ENCODE data around the gene SCARB1.

Gene SCARB1

DNA sequence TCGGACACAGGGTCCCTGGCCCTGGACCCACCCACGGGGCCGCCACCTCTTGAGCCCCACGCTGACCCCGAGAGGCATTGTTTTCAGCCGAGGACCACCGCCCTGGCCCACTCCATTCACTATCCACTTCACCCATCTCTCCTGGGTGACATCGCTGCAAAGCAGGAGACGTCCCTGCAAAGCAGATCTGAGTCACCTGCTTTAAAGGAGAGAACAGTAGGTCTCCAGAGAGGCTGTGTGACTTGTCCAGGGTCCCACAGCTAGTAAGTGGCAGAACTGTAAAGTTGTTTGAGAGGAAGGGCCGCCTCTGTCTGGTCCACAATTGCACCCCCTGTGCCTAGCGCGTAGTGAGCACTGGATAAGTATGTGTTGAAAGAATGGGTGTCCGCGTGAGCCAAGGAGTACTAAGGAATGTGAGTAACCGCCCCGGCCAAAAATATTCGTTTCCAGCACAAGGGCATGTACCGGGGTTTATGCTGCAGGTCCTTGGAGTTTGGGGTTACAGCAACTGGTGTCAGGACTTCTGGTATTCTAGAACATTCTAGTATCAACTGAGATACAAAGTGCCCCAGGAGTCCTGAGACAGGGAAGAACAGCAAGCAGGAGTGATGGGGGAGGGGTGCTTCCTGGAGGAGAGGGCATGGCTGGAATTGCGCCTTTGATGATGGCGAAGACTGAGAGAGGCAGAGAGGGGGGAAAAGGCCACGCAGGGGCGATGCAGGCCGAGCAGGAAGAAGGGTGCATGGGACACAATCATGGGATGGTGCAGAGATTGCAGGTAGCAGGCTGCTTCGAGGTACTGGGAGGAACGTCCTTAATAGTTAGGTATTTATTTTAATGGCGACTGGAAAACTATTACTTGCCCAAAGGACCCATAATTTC, 91.1 kb downstream of the SCARB1 start:
- no peak overlapping the region for H3K27ac Mint-ChIP-seq

DNA sequence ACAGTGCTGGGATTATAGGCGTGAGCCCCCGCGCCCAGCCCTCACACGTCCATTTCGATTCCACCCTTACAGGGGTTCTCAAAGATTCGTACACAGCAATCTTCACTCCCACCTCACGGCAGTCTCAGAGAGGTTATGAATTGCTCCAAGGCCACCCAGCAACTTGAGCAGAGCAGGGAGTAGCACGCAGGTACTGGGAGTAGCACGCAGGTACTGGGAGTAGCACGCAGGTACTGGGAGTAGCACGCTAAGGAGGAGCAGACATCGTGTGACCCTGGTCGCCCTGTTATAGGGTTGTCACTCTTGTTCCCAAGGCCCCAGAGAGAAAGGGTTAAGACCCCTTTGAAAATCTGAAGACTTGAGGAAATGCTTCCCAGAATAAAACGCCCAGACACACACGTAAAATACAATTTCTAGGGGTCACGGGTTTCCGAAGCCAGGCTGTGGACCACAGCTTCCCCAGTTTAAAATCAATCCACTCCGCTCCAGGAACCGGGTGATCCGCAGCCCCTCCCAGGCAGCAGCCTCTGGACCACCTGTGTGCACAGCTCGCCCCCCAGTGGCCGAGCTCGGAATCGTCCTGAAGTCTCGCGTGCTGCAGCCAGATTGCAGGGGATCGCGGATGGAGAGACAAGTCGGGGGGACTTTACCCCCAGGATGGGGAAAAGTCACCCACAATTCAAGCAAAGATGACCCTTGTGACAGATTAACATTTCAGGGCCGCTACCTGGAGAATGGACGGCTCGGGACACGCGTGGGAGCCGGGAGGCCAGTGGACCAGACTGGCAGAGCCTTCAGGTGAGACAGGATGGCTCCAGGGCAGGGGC, 92.0 kb downstream of the SCARB1 start:
- peak; percentile 83 to 96 for DNase-seq (ENCODE audit: low spot score in 2 of 2)
- H3K4me3 Mint-ChIP-seq: no peak overlapping the region
- peaks cover 18% of the 10 kb centered on the region for H3K27me3 Mint-ChIP-seq
- H3K36me3 Mint-ChIP-seq: no peaks in the 10 kb centered on the region
- peaks cover 24% of the 10 kb centered on the region for H3K4me1 Mint-ChIP-seq
- no peak overlapping the region for H3K27ac Mint-ChIP-seq
- peak; percentile 20 for ATAC-seq (ENCODE audit: low read depth)
- no peaks in the 10 kb centered on the region for H3K9me3 Mint-ChIP-seq

More for the DNA sequence above, 91.1 kb downstream of the SCARB1 start:
- Mint-ChIP-seq H3K4me1 (peaks cover 18% of the 10 kb centered on the region), H3K9me3 (no peaks in the 10 kb centered on the region), H3K27me3 (peaks cover 18% of the 10 kb centered on the region), H3K4me3 (no peak overlapping the region), H3K36me3 (no peaks in the 10 kb centered on the region)
- peak in 1 of 2 donors; percentile 37 for DNase-seq (ENCODE audit: low spot score in 2 of 2)
- no peak for ATAC-seq (ENCODE audit: low read depth)

DNA sequence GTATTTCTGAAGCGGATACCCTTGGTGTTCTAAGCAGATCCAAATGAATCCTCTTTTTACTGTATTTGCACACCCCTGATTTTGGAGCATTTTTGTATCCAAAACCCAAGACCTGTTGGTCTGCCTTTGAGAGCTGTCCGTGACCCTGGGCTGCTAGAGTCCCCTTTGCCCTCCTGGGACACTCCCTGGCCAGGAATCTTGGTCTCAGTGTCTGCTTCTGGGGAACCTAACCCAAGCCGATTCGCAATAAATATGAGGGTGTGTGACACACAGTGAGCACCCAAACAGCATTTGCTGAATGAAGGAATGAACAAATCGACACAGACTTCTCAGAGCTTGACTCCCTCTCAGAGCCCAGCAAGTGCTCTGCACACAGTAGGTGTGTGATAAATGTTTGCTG, 92.9 kb downstream of the SCARB1 start:
- ATAC-seq (ENCODE audit: low read depth) (no peak), DNase-seq (ENCODE audit: low spot score in 2 of 2) (no peak)
- no peaks in the 10 kb centered on the region for H3K36me3 Mint-ChIP-seq
- H3K27ac Mint-ChIP-seq: no peak overlapping the region
- no peaks in the 10 kb centered on the region for H3K9me3 Mint-ChIP-seq
- peaks cover 24% of the 10 kb centered on the region for H3K4me1 Mint-ChIP-seq
- H3K4me3 Mint-ChIP-seq: no peak overlapping the region
- H3K27me3 Mint-ChIP-seq: peaks cover 18% of the 10 kb centered on the region

- H3K36me3 Mint-ChIP-seq: peaks cover 2% of the 10 kb centered on the region
- ATAC-seq (ENCODE audit: low read depth) (no peak), DNase-seq (ENCODE audit: low spot score in 2 of 2) (no peak)
- H3K4me1 Mint-ChIP-seq: peaks cover 21% of the 10 kb centered on the region
- H3K27ac Mint-ChIP-seq: no peak overlapping the region
- peaks cover 17% of the 10 kb centered on the region for H3K27me3 Mint-ChIP-seq
- H3K9me3 Mint-ChIP-seq: peaks cover 3% of the 10 kb centered on the region
- no peak overlapping the region for H3K4me3 Mint-ChIP-seq
Observed at GRCh38 chr12:124769881-124770512, 93.7 kb downstream of the SCARB1 start.

GRCh38 chr12:124769163-124769530, 94.5 kb downstream of the SCARB1 start:
- ATAC-seq (ENCODE audit: low read depth): no peak
- H3K36me3 Mint-ChIP-seq: peaks cover 4% of the 10 kb centered on the region
- peaks cover 17% of the 10 kb centered on the region for H3K27me3 Mint-ChIP-seq
- no peak overlapping the region for H3K4me3 Mint-ChIP-seq
- peaks cover 6% of the 10 kb centered on the region for H3K9me3 Mint-ChIP-seq
- H3K4me1 Mint-ChIP-seq: peaks cover 14% of the 10 kb centered on the region
- H3K27ac Mint-ChIP-seq: no peak overlapping the region
- no peak for DNase-seq (ENCODE audit: low spot score in 2 of 2)

- no peak overlapping the region for H3K27ac Mint-ChIP-seq
- H3K4me1 Mint-ChIP-seq: peaks cover 12% of the 10 kb centered on the region
- H3K27me3 Mint-ChIP-seq: peaks cover 15% of the 10 kb centered on the region
- DNase-seq (ENCODE audit: low spot score in 2 of 2) (no peak), ATAC-seq (ENCODE audit: low read depth) (no peak)
- H3K9me3 Mint-ChIP-seq: peaks cover 6% of the 10 kb centered on the region
- no peak overlapping the region for H3K4me3 Mint-ChIP-seq
- peaks cover 4% of the 10 kb centered on the region for H3K36me3 Mint-ChIP-seq
Observed at GRCh38 chr12:124768452-124769162, 95.1 kb downstream of the SCARB1 start.

GRCh38 chr12:124767066-124767821, 96.4 kb downstream of the SCARB1 start:
- peaks cover 9% of the 10 kb centered on the region for H3K4me1 Mint-ChIP-seq
- no peak overlapping the region for H3K4me3 Mint-ChIP-seq
- ATAC-seq (ENCODE audit: low read depth) (peak; percentile 88), DNase-seq (ENCODE audit: low spot score in 2 of 2) (peak; percentile 88 to 93)
- peaks cover 6% of the 10 kb centered on the region for H3K9me3 Mint-ChIP-seq
- peaks cover 13% of the 10 kb centered on the region for H3K27me3 Mint-ChIP-seq
- peaks cover 4% of the 10 kb centered on the region for H3K36me3 Mint-ChIP-seq
- H3K27ac Mint-ChIP-seq: peak overlapping the region; percentile 9

DNA sequence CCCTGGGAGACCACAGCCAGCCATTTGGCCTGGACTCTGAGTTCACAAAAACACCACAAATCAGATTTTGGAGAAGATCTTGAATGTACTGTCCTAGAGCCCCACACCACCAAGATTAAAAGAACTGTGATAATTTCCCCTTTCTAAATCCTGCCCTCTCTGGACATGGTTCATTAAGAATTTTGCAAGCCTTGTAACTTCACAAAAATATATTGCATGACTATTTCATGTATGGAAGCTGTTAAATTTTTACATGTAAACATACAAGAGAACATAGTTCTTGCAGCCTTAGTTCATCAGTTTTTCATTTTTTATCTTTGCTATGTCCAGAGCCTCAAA, 97.0 kb downstream of the SCARB1 start:
- H3K4me3 Mint-ChIP-seq: no peak overlapping the region
- peak overlapping the region; percentile 9 for H3K27ac Mint-ChIP-seq
- ATAC-seq (ENCODE audit: low read depth): peak; percentile 6
- peaks cover 6% of the 10 kb centered on the region for H3K9me3 Mint-ChIP-seq
- peaks cover 4% of the 10 kb centered on the region for H3K36me3 Mint-ChIP-seq
- peaks cover 6% of the 10 kb centered on the region for H3K4me1 Mint-ChIP-seq
- H3K27me3 Mint-ChIP-seq: peaks cover 10% of the 10 kb centered on the region
- DNase-seq (ENCODE audit: low spot score in 2 of 2): no peak

DNA sequence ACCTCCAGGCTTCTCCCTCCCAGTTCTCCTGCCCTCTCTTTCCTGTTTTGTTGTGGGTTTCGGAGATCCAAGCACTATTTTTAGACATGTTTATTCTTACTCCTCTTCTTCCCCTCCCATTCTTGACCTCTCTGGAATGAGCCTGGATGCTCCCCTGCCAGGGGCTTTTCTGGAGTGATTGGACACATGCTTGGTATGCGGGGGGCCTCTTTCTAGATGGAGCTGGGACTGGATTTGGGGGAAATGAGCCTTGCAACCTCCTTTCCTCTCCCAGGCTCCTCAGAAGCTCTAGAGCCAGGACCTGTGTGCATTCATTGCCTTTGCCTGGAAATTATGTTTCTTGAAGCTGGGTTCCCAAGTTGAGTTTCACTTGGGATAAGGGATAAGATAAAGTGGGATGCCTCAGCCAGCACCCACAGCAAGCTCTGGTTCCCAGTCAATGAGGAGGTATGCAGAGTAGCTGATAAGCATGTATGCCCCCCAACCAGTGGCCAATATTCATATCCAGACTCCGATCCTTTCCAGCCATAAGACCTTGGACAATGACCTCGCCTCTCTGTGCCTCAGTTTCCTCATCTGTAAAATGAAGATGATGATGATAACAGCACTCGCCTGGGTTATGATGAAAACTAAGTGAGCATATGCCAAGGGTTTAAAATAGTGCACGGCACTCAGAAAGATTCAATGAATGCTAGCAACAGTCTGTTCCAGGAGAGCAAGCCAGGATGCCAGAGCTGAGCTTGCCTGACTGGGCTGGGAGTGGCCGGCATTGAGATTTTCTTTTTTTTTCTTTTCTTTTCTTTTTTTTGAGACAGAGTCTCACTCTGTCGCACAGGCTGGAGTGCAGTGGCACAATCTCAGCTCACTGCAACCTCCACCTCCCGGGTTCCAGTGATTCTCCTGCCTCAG, 97.8 kb downstream of the SCARB1 start:
- H3K4me3 Mint-ChIP-seq: no peak overlapping the region
- H3K9me3 Mint-ChIP-seq: peaks cover 6% of the 10 kb centered on the region
- H3K27me3 Mint-ChIP-seq: peaks cover 8% of the 10 kb centered on the region
- no peak for DNase-seq (ENCODE audit: low spot score in 2 of 2)
- ATAC-seq (ENCODE audit: low read depth): no peak
- no peak overlapping the region for H3K27ac Mint-ChIP-seq
- peaks cover 6% of the 10 kb centered on the region for H3K4me1 Mint-ChIP-seq
- peaks cover 4% of the 10 kb centered on the region for H3K36me3 Mint-ChIP-seq

GRCh38 chr12:124764870-124765580, 98.6 kb downstream of the SCARB1 start:
- Mint-ChIP-seq H3K4me3 (no peak overlapping the region), H3K4me1 (peaks cover 6% of the 10 kb centered on the region), H3K36me3 (peaks cover 4% of the 10 kb centered on the region), H3K27ac (no peak overlapping the region), H3K27me3 (peaks cover 8% of the 10 kb centered on the region), H3K9me3 (peaks cover 6% of the 10 kb centered on the region)
- no peak for ATAC-seq (ENCODE audit: low read depth)
- no peak for DNase-seq (ENCODE audit: low spot score in 2 of 2)

GRCh38 chr12:124764451-124764850, 99.2 kb downstream of the SCARB1 start:
- DNase-seq (ENCODE audit: low spot score in 2 of 2) (no peak), ATAC-seq (ENCODE audit: low read depth) (no peak)
- peaks cover 7% of the 10 kb centered on the region for H3K27me3 Mint-ChIP-seq
- H3K4me1 Mint-ChIP-seq: peaks cover 6% of the 10 kb centered on the region
- H3K4me3 Mint-ChIP-seq: no peak overlapping the region
- no peak overlapping the region for H3K27ac Mint-ChIP-seq
- peaks cover 6% of the 10 kb centered on the region for H3K9me3 Mint-ChIP-seq
- H3K36me3 Mint-ChIP-seq: peaks cover 4% of the 10 kb centered on the region

GRCh38 chr12:124763594-124763979, 100.1 kb downstream of the SCARB1 start:
- DNase-seq (ENCODE audit: low spot score in 2 of 2): no peak
- peaks cover 4% of the 10 kb centered on the region for H3K36me3 Mint-ChIP-seq
- H3K9me3 Mint-ChIP-seq: peaks cover 6% of the 10 kb centered on the region
- H3K4me1 Mint-ChIP-seq: peaks cover 6% of the 10 kb centered on the region
- ATAC-seq (ENCODE audit: low read depth): no peak
- H3K27me3 Mint-ChIP-seq: peaks cover 9% of the 10 kb centered on the region
- H3K4me3 Mint-ChIP-seq: no peak overlapping the region
- no peak overlapping the region for H3K27ac Mint-ChIP-seq
